HG03095 (cell line): Measurements from ENCODE around the gene FAF1.

Experiments used
- ATAC-seq: cut with Tn5 transposase; IDR thresholded peaks from one replicate; pipeline ENCODE4 v1.9.1; 2021; ENCODE audit warnings: moderate library complexity; ENCODE audit not compliant: unreplicated experiment

FAF1 gene

GRCh38 chr1:50978852-50979781 lies 19.1 kb upstream of the FAF1 start:
- ATAC-seq, result no peak

DNA sequence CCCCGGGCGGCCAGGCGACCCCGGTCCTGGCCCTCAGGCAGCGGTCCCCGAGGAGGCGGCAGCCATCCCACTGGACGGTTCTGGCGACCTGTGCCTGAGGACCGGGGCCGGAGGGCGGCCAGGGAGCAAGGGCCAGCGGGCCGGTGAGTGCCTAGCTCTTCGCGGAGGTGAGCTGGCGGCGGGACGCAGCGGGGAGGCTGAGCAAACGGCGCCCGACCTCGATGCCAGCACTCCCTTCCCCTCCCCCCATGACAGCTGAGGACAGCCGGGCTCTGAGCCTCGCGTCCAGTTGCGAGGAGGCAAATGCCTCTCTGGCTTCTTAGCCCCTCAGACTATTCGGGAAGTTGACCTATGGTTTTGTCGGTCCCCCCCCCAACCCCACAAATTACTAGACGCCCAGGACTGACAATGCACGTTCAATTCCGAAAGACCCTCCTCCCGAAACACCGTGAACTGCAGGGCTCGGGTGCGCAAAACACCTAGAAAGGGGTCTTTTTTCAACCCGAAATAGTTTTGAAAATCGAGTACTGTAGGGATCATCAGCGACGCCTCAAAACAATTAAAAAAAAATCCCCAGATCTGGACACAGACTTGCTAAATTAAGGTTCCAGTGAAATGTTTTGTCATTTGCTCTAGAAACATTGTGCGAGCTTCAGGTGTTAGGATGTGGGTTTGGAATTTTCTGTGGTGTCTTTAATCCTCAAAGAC lies 18.2 kb upstream of the FAF1 start:
- ATAC-seq, result peak; percentile 18

DNA sequence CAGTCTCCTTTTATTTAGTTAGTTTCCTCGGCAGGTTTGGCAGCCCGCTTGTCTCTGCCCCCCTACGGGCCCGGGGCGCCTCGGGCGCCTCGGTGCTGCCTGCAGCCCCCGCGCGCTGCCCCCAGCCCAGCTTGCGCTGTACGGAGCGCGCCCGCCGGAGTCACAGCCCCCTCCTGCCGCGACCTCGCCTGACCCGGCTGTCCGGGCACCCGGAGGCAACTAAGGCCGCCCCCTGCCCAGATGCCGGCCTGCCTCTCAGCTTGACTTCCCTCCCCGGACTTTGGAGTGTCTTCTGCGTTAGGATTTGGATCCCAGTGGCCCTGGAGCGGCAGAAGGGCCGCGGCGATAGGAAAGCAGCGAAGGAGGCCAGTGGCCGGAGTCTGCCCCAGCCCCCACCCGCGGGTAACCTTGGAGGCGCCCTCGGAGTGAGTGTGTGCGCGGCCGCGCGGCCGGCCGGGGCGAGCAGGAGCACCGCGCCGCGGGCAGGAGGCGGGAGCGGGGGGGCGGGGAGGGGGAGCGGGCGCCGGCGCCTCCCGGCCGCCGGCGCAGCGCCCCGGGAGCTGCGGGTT lies 17.6 kb upstream of the FAF1 start:
- peak; percentile 38 for ATAC-seq

DNA sequence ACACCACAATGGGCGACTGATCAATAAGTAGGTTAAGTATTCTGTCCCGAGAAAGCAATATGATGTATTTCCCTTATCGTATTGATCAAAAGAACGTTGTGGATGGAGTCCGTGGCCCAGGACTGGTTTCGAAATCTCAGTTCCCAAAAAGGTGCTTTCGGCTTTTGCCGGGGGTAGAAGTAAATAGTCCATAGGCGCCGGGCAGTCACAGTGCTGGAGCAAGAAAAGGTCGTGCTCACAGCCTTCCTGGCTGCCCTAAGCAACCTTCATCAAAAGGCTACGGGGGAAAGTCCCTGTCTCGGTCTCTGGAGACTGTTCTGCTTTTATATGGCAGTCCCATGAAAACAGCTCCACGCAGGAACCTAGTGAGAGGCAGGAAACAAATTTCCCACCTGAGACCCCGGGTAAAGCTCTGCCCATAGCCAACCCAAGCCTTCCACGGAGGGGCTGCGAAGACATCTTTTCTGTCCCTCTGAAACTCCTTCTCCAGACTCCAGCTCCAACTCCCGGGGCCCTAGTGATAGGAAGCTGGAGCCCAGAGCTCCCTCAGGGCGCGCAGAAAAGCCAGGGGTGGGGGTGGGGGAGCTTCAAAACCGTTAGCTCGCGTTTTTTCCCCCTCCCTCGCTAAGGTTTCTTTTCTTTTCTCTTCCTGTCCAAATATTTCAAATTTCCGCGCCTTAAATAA lies 17.0 kb upstream of the FAF1 start:
- ATAC-seq, result peak; percentile 65

- ATAC-seq, result peak; percentile 8
These were observed 16.2 kb upstream of the FAF1 start for GRCh38 chr1:50976111-50976889.

GRCh38 chr1:50975436-50975835 lies 15.4 kb upstream of the FAF1 start:
- no peak for ATAC-seq

DNA sequence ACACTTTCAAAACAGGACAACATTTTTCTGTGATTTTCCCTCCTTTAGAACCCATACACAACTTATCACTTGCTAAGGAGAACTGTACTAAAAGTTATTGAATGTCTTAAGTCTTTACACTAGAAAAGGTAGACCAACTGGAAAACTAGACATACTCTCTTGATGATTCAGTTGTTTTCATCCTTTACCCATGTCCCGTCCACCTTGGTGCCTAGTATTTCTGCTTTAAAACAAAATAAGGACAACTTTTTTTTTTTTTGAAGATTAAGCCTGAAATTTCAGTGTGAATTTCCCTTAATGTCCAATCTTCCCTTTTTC lies 14.5 kb upstream of the FAF1 start:
- ATAC-seq, result no peak

GRCh38 chr1:50973875-50974617 lies 14.0 kb upstream of the FAF1 start:
- no peak for ATAC-seq

DNA sequence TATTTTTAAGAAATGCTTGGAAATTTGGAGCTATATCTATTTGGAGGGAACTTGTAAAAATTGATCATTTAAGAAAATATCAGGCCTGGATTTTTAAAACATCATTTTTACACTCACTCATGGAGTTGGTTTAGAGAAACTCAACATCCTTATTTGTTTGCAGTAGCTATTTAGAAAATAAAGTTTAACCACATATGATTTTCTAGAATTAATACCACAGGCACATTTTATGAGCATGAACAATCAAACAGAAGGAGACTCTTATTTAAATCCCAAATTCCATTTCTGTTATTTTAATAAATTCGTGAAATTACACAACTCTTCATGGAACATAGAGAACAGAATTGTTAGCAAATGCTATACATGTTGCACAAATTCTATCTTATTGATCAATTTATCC lies 13.2 kb upstream of the FAF1 start:
- ATAC-seq, result no peak

- ATAC-seq, result no peak
These were observed 12.7 kb upstream of the FAF1 start for GRCh38 chr1:50972766-50973165.

GRCh38 chr1:50971748-50972305 lies 11.8 kb upstream of the FAF1 start:
- ATAC-seq, result no peak

- ATAC-seq, result no peak
These were observed 11.0 kb upstream of the FAF1 start for GRCh38 chr1:50970931-50971582.

DNA sequence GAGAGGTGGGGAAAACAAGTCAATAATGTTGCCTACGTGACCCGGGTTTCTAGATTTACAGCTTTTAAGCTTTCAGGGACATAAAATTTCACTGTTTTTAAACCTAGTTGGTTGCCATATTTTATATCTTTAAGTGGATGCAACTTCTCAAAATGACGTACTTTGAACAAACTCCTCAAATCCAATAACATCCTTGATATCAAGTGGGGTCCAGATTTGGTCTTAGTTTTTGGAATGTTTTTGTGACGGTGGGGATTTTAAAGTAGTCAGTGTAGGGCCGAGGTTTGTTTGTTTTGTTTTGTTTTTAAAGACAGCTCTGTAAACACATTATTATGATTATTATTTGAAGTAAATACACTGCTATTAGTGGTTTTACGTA lies 10.4 kb upstream of the FAF1 start:
- ATAC-seq, result no peak

DNA sequence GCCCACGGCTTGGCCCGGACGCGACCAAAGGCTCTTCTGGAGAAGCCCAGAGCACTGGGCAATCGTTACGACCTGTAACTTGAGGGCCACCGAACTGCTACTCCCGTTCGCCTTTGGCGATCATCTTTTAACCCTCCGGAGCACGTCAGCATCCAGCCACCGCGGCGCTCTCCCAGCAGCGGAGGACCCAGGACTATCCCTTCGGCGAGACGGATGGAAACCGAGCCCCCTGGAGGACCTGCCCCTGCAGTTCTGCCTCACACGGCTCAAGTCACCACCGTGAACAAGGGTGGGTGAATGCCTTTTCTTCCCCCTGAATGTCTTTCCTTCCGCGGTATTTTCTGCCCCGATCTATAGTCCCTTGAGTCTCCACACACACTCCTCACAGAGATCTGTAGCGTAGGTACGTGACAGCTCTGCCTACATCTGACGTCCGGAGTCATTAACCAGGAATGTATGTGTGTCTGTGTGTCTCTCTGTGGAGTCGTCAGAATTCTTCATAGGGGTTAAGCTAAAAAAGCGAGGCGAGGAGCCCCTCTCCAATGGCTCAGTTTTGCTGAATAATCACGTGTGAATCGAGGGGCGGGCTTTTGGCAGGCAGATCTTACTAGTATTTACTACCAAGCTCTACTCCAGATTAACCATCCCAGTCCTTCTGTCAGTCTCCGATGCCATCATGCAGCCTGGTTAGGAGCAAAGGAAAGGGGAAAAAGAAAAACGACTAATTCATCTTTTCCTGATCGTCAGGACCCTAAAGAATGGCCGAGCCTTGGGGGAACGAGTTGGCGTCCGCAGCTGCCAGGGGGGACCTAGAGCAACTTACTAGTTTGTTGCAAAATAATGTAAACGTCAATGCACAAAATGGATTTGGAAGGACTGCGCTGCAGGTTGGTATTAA lies 9.8 kb upstream of the FAF1 start, which contains the start of gene CDKN2C:
Gene CDKN2C (plus strand): TSS at position 635 of the 898 bp plus-strand sequence. CDS start 124 bp downstream, at position 759.
- peak; percentile 27 for ATAC-seq

DNA sequence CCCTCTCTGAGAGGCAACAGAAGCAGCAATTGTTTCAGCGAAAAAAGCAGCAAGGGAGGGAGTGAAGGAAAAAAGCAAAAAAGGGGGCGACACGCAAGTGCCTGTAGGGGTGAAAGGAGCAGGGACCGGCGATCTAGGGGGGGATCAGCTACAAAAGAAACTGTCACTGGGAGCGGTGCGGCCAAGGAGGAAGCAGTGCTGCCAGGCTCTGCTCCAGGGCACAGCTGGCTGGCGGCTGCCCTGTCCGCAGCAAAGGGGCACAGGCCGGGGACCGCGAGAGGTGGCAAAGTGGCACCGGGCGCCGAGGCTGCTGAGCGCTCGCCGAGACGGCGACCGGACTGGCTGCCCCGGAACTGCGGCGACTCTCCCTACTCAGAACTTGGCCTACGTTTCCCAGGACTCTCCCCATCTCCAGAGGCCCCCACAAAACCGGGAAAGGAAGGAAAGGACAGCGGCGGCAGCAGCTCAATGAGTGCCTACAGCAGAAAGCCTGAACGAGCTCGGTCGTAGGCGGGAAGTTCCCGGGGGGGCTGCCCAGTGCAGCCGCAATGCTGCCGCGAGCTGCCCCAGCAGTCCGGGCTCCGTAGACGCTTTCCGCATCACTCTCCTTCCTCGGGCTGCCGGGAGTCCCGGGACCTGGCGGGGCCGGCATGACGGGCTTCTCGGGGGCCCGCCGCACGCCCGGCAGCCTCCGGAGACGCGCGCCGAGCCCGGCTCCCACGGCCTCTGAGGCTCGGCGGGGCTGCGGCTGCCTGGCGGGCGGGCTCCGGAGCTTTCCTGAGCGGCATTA lies 8.9 kb upstream of the FAF1 start:
- peak; percentile 17 for ATAC-seq

DNA sequence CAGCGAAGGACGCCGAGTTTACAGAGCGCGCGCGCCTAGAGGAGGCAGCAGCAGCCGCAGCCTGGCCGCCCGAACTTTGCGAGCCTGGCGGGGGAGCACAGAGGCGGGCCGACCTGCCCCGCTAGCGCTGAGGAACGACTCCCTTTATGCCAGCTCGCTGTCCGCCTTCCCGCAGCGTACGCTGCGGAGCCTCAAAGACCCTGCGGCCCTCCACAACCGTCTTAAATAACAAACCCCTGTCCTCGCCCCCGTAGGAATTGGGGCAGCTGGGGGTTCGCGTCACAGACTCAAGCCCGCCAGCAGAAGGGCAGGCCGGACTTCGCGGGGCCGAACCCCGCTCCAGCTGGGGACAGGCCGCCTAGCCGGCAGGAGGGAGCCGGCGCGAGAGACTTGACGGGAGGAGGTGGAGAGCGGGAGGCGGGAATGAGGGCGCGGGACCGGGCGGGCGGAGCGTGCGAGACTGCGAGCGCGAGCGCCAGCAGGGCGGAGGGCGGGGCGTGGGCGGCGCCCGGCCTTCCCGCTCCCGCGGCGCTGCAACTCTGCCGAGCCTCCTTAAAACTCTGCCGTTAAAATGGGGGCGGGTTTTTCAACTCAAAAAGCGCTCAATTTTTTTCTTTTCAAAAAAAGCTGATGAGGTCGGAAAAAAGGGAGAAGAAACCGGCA lies 8.2 kb upstream of the FAF1 start:
- peak; percentile 55 for ATAC-seq
